GM12872 (cell line): Measurements from ENCODE around the gene BCL2.

ENCODE experiments used
- TF ChIP-seq, protein P1 (sequence below): IDR thresholded peaks from 3 replicates; pipeline ENCODE4 v1.5.1; 2011; ENCODE audit warnings: low read depth, mild to moderate bottlenecking, low read length, moderate library complexity; ENCODE audit not compliant: insufficient read depth

BCL2 gene

DNA sequence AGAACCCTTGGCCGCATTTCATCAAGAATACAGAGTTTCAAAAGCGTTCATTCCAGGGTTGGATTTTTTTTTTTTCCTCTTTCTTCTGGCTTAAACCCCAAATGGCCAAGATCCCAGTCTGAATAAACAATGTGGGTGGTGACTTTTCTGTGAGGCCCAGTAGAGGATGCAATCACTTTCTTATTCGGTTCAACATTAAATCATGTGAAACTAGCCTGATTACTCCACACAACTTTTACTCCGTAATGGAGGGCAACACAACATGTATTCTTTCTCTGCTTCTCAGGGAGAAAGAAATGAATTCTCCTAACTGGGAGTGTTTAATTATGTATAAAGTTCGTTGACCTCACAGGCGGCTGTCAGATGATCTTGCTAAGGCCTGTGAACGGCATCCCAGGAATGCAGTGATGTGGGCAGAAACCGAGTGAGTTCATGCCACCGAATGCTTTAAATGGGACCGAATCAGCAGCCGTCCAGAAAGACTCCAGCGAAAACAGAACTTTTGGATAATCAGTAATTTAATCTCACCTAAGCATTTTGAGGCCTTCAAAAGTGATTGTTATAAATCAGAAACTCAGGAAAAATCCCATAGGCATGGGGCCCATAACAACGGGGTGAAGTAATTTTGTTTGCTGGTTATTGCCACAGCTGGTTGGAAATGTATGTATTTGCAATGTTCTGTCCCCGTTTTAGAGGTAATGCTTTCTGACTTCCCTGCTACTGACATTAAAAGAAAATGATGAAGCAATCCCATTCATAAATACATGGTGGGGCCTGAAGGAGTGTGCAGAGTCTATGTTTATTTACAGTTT is 81.5 kb downstream of the BCL2 start:
- TF ChIP-seq, protein P1, sequence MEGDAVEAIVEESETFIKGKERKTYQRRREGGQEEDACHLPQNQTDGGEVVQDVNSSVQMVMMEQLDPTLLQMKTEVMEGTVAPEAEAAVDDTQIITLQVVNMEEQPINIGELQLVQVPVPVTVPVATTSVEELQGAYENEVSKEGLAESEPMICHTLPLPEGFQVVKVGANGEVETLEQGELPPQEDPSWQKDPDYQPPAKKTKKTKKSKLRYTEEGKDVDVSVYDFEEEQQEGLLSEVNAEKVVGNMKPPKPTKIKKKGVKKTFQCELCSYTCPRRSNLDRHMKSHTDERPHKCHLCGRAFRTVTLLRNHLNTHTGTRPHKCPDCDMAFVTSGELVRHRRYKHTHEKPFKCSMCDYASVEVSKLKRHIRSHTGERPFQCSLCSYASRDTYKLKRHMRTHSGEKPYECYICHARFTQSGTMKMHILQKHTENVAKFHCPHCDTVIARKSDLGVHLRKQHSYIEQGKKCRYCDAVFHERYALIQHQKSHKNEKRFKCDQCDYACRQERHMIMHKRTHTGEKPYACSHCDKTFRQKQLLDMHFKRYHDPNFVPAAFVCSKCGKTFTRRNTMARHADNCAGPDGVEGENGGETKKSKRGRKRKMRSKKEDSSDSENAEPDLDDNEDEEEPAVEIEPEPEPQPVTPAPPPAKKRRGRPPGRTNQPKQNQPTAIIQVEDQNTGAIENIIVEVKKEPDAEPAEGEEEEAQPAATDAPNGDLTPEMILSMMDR, result no peak

DNA sequence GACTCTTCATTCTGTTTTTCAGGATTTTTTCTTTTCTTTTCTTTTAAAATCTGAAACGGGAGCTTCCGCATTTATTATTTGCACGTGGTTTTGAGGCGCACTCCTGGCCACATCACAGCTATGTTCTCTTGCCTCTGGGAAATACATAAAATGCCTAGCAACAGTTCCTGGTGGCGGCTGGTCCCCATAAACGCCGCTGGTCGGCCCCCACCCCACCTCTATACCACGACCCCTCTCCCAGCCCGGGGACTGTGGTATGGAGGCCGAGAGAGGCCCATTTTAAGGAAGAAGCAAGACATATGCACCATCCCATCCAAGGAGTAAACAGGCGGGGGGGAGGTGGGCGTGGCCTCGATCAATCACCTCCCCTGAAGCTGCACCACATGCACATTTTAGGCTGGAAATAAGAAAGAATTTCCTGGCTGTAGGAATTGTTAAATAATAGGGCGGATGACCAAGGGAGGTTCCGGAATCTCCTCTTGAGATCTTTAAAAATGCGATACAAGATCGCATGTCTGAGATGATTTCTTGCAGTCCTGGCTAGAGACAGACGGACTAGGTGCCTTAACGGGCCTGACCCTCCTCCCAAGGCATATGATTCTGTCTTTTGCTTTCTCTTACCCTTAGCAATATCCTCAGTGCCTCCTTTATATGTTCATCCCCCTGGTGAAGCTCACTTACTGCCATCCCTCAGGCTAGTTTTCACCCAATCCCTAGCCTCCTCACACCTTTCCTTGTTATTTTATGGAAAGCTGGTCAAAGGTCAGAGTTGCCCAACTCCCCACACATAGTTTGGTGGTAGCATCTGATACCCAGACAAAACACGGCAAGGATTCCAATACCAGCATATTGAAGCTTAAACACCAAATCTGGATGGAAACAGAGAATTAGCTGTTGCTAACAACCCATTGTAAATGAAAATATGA is 82.4 kb downstream of the BCL2 start:
- TF ChIP-seq, protein P1, result no peak

GRCh38 chr18:63236406-63236805 is 83.2 kb downstream of the BCL2 start:
- TF ChIP-seq, protein P1, result no peak

- TF ChIP-seq, protein P1, result no peak
Measured at GRCh38 chr18:63234841-63235240, 84.7 kb downstream of the BCL2 start.

GRCh38 chr18:63234432-63234831 is 85.1 kb downstream of the BCL2 start:
- TF ChIP-seq, protein P1, result no peak

- TF ChIP-seq, protein P1, result no peak
Measured at GRCh38 chr18:63233334-63233733, 86.2 kb downstream of the BCL2 start.

DNA sequence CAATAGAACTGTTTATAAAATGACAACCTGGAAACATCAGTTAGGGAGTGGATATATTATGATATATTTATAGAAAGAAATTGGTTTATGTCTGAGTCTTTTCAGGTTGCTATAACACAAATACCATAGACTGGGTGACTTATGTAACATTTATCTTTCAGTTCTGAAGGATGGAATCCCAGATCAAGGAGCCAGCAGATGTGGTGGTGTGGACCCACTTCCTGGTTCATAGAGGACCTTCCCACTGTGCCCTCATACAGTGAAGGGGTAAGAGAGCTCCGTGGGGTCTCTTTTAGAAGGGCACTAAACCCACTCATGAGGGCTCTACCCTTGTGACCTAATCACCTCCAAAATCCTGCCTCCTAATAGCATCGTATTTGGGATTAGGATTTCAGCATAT is 86.7 kb downstream of the BCL2 start:
- TF ChIP-seq, protein P1, result no peak
